GM18505 (cell line): ENCODE results near the gene HERC3.

Experiments used
- ATAC-seq: cut with Tn5 transposase; IDR thresholded peaks from one replicate; pipeline ENCODE4 v1.9.1; 2021; ENCODE audit not compliant: unreplicated experiment
- POLR2A ChIP-seq: IDR thresholded peaks from 4 replicates; pipeline ENCODE4 v1.6.1; 2011; ENCODE audit warnings: borderline replicate concordance; ENCODE audit not compliant: insufficient read depth, insufficient read length; ENCODE audit errors: extremely low read depth

The HERC3 gene

GRCh38 chr4:88725986-88726385 lies 133.7 kb downstream of the HERC3 start:
- no peak for ATAC-seq
- TF ChIP-seq POLR2A: no peak

- TF ChIP-seq POLR2A: no peak
- no peak for ATAC-seq
Measured at GRCh38 chr4:88728146-88728545, 135.9 kb downstream of the HERC3 start.

- no peak for ATAC-seq
- no peak for TF ChIP-seq POLR2A
Measured at GRCh38 chr4:88729146-88729760, 137.0 kb downstream of the HERC3 start.

GRCh38 chr4:88730811-88731210 lies 138.5 kb downstream of the HERC3 start:
- no peak for TF ChIP-seq POLR2A
- no peak for ATAC-seq

- no peak for ATAC-seq
- no peak for TF ChIP-seq POLR2A
Measured at GRCh38 chr4:88731381-88731780, 139.1 kb downstream of the HERC3 start.

- ATAC-seq: no peak
Measured at GRCh38 chr4:88732714-88733368, 140.6 kb downstream of the HERC3 start.

DNA sequence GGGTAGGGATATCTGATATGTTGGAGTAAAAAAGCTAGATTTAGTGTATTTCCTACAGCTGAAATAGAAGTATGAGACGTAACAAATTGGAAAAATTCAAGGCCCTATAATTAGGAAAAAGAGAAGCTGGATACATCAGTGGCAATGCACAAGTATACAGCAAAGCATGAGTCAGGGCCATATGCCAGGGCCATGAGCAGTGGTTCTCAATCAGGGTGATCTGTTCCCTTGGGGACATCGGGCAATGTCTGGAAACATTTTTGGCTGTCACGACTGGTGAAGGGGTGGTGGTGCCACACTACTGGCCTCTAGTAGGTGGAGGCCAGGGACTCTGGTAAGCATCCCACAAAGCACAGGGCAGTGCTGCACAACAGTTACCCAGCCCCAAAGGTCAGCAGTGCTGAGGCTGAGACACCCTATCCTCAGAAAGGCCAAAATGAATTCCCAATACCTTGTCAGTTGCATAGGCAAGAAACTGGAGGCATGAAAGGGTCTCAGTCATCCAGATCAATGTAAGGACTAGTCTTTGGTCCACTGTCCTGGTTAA lies 142.2 kb downstream of the HERC3 start:
- no peak for ATAC-seq

More at GRCh38 chr4:88732714-88733368, 140.6 kb downstream of the HERC3 start:
- no peak for TF ChIP-seq POLR2A

DNA sequence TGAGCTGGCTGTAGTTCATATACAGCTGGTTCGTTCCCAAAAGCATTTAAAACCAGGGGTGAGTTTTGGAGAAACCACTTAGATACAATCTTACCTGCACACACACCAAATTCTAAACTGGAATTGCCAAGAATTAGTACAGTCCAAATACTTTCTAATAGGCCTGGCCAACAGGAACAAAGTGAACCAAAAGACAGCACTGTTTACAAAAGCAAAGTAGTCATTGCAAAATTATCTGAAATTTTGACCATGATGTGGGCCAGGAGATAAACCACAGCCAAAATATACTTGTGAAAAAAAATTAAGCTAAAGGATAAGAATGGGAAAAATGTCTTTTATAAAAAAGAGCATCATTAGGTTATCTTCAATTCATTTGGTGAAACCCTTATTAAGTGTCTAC lies 143.3 kb downstream of the HERC3 start:
- TF ChIP-seq POLR2A: no peak
- ATAC-seq: no peak

More for the DNA sequence above, 142.2 kb downstream of the HERC3 start:
- TF ChIP-seq POLR2A: no peak

- TF ChIP-seq POLR2A: no peak
- ATAC-seq: no peak
Measured at GRCh38 chr4:88736264-88736663, 144.0 kb downstream of the HERC3 start.

GRCh38 chr4:88737307-88737941 lies 145.1 kb downstream of the HERC3 start:
- TF ChIP-seq POLR2A: no peak
- peak; percentile 99 for ATAC-seq

- no peak for TF ChIP-seq POLR2A
- no peak for ATAC-seq
Measured at GRCh38 chr4:88738180-88738579, 145.9 kb downstream of the HERC3 start.

DNA sequence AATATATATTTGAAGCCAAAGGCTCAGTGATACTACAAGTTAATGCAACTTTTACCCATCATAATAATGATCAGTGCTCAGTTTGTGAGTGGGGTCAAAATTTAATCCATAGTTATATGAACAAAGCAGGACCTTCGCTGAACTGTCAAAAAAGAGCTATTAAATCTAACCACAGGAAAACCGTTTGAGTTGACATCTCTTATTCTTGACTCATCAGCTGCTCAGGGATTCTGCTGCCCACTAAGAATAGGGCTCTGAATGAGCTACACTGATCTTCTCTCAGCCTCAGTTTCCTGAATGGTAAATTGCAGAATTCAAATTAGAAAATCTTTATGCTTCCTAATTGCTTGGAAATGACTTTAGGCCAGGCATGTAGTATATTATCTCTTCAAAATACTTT lies 150.3 kb downstream of the HERC3 start:
- no peak for TF ChIP-seq POLR2A
- ATAC-seq: no peak

- no peak for TF ChIP-seq POLR2A
- no peak for ATAC-seq
Measured at GRCh38 chr4:88743696-88744095, 151.4 kb downstream of the HERC3 start.

GRCh38 chr4:88744609-88745008 lies 152.3 kb downstream of the HERC3 start:
- TF ChIP-seq POLR2A: no peak
- no peak for ATAC-seq
